CD14-positive monocyte (primary cell): Measurements from ENCODE around the gene BLTP3B. TPM values are rescaled to one million over a fixed set of nuclear protein-coding genes. Genes with fewer than 3 reads are reported as not detected.
A peak's percentile ranks its signal among the peaks of the same experiment; 100 is the strongest.

Source experiments
- DNase-seq, 3 donors: peaks; one replicate each; pipeline ENCODE4 v3.0.0-alpha.2; 2011 to 2022
- H2AFZ ChIP-seq: 2 replicates; pipeline ENCODE4 v1.6.0; 2012; ENCODE audit warnings: mild to moderate bottlenecking, low read depth, low read length, inconsistent platforms; ENCODE audit not compliant: insufficient read depth, poor library complexity, severe bottlenecking
- H3K27ac ChIP-seq, 2 donors: 1 replicate in 1 of 2; 2 replicates in 1 of 2; pipeline ENCODE4 v1.5.1; 2012 to 2013; ENCODE audit warnings: low read length in 2 of 2, control low read depth in 1 of 2, inconsistent platforms in 1 of 2, low read depth in 1 of 2, mild to moderate bottlenecking in 1 of 2
- H3K27me3 ChIP-seq, 2 donors: one replicate each; pipeline versions ENCODE4 v1.6.0 to v1.6.1; 2011 to 2013; ENCODE audit warnings: low read length in 2 of 2; ENCODE audit not compliant: control insufficient read depth in 2 of 2, insufficient read depth in 2 of 2
- H3K36me3 ChIP-seq, 2 donors: replicated peaks in 1 of 2; 1 replicate in 1 of 2; 2 replicates in 1 of 2; pipeline versions ENCODE4 v1.5.1 to v1.6.1; 2012 to 2013; ENCODE audit warnings: low read length in 2 of 2, control low read depth in 1 of 2, inconsistent platforms in 1 of 2, mild to moderate bottlenecking in 1 of 2; ENCODE audit not compliant: insufficient read depth in 2 of 2, control insufficient read depth in 1 of 2
- H3K4me1 ChIP-seq, 2 donors: 1 replicate in 1 of 2; 2 replicates in 1 of 2; pipeline versions ENCODE4 v1.5.1 to v1.6.1; 2012 to 2013; ENCODE audit warnings: low read length in 2 of 2, control low read depth in 1 of 2, inconsistent platforms in 1 of 2, mild to moderate bottlenecking in 1 of 2, moderate library complexity in 1 of 2; ENCODE audit not compliant: insufficient read depth in 2 of 2, control insufficient read depth in 1 of 2
- H3K4me2 ChIP-seq: replicated peaks from 2 replicates; pipeline ENCODE3; 2012; ENCODE audit warnings: low read length, moderate library complexity, mild to moderate bottlenecking; ENCODE audit not compliant: poor library complexity, severe bottlenecking; ENCODE audit errors: extremely low read depth
- H3K4me3 ChIP-seq, 3 experiments: fragments of 200-600 bp in 1 of 3; sonication (generic) in 1 of 3; replicated peaks in 1 of 3; 1 replicate in 2 of 3; 2 replicates in 1 of 3; pipeline ENCODE4 v1.5.1; 2011 to 2013; ENCODE audit warnings: low read length in 3 of 3, mild to moderate bottlenecking in 3 of 3, control low read depth in 2 of 3, low read depth in 2 of 3, inconsistent platforms in 1 of 3, moderate library complexity in 1 of 3
- H3K79me2 ChIP-seq: 2 replicates; pipeline ENCODE4 v1.6.0; 2012; ENCODE audit warnings: mild to moderate bottlenecking, control low read depth, inconsistent platforms, low read length, moderate library complexity; ENCODE audit not compliant: insufficient read depth
- H3K9ac ChIP-seq: 2 replicates; pipeline ENCODE4 v1.6.0; 2017; ENCODE audit warnings: low read length, mild to moderate bottlenecking; ENCODE audit not compliant: insufficient read depth, poor library complexity, severe bottlenecking
- H3K9me3 ChIP-seq, 2 donors: replicated peaks in 1 of 2; 1 replicate in 1 of 2; 2 replicates in 1 of 2; pipeline versions ENCODE4 v1.5.1 to v1.6.1; 2012 to 2013; ENCODE audit warnings: low read length in 2 of 2, control low read depth in 1 of 2; ENCODE audit not compliant: control insufficient read depth in 1 of 2, insufficient read depth in 1 of 2
- H4K20me1 ChIP-seq: 2 replicates; pipeline ENCODE4 v1.6.0; 2012; ENCODE audit warnings: mild to moderate bottlenecking, low read length, control low read depth, moderate library complexity; ENCODE audit not compliant: insufficient read depth
- H3K27ac Mint-ChIP-seq, 7 donors: one replicate each; pipeline ENCODE4 v1.8.0; 2020; ENCODE audit warnings: mild to moderate bottlenecking in 7 of 7, mixed read lengths in 7 of 7, moderate library complexity in 6 of 7, inconsistent platforms in 2 of 7
- H3K27me3 Mint-ChIP-seq, 3 donors: one replicate each; pipeline ENCODE4 v1.8.0; 2021 to 2022; ENCODE audit warnings: low read depth in 3 of 3, mild to moderate bottlenecking in 3 of 3, mixed read lengths in 3 of 3, moderate library complexity in 3 of 3, inconsistent platforms in 1 of 3
- H3K36me3 Mint-ChIP-seq, 2 donors: one replicate each; pipeline ENCODE4 v1.8.0; 2020; ENCODE audit warnings: mixed read lengths in 2 of 2, inconsistent platforms in 1 of 2, mild to moderate bottlenecking in 1 of 2
- H3K4me1 Mint-ChIP-seq: one replicate; pipeline ENCODE4 v1.8.0; 2020; ENCODE audit warnings: mild to moderate bottlenecking, mixed read lengths
- H3K4me3 Mint-ChIP-seq, 2 donors: one replicate each; pipeline ENCODE4 v1.8.0; 2020; ENCODE audit warnings: mild to moderate bottlenecking in 2 of 2, mixed read lengths in 2 of 2, moderate library complexity in 1 of 2
- H3K9me3 Mint-ChIP-seq, 7 donors: one replicate each; pipeline ENCODE4 v1.8.0; 2020 to 2022; ENCODE audit warnings: mixed read lengths in 7 of 7, mild to moderate bottlenecking in 6 of 7, moderate library complexity in 6 of 7, inconsistent platforms in 2 of 7
- WGBS: methylation state at CpG from one replicate; pipeline ENCODE4 v1.1.5; 2013; ENCODE audit warnings: missing lambda C conversion rate; ENCODE audit not compliant: insufficient coverage; 5-methylcytosine and 5-hydroxymethylcytosine counted together
- intact Hi-C, 2 donors: fragments of 100-400 bp; cut with micrococcal nuclease; formaldehyde crosslinking; loops; one replicate each; pipeline versions ENCODE4 v1.15.0 to v1.15.1; 2023
- polyA plus RNA-seq, 3 donors: library from polyadenylated mRNA; depleted of rRNA in 1 of 3; unstranded in 2 of 3; stranded (reverse) in 1 of 3; fragments of 300-500 nt in 2 of 3; fragments of >200 nt in 1 of 3; fragmentation: Illumina TruSeq in 2 of 3; gene quantifications; 1 replicate in 2 of 3; 2 replicates in 1 of 3; pipeline ENCODE4 v1.2.3, GENCODE V29; 2012 to 2021
- small RNA-seq: library from RNA; depleted of rRNA; stranded (forward); fragments of <200 nt; gene quantifications from one replicate; pipeline ENCODE3, GENCODE V24; 2012; ENCODE audit warnings: low read depth; ENCODE audit not compliant: insufficient read length
- TF ChIP-seq, protein P1 (sequence below): fragments of 200-600 bp; IDR thresholded peaks from one replicate; pipeline ENCODE4 v1.8.0; 2022; ENCODE audit warnings: antibody characterized with exemption, mild to moderate bottlenecking

BLTP3B gene
- polyA plus RNA-seq, 3 donors, result 22.0 to 42.5 (median 33.4) TPM

DNA sequence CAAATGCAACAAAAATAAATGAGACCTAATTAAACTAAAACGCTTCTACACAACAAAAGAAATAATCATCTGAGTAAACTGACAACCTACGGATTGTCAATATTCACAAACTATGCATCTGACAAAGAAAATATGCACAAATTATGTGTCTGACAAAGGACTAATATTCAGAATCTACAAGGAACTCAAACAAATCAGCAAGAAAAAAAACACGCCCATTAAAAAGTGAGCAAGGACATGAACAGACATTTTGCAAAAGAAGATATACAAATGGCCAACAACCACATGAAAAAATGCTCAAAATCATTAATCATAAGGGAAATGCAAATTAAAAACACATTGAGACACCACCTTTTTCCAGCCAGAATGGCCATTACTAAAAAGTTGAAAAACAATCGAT, 37.0 kb downstream of the BLTP3B start:
- Mint-ChIP-seq H3K9me3 (peaks cover 0 to 4% (median 0%) of the 10 kb centered on the region in 7 donors), H3K36me3 (peaks cover 51 to 57% of the 10 kb centered on the region in 2 donors)
- H3K27ac ChIP-seq, result no peak overlapping the region

DNA sequence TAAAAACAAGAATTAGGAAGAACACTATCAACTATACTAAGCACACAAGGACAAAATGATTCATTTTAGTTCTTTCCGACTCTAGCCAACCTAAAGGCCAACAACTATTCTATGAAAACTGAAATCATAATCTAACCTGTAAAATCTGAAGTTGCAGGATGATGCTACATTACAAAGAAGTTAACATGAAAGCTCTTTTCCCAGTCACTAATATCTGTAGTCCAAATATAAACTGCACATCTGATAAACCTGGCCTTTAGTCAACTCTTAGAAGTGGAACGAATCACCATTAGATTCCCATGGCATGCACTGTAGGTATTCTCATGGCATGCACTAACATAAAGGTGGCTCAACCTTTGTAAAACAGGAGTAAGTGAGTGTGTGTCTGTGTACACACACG, 41.7 kb downstream of the BLTP3B start:
- intact Hi-C loops, result no loop called here
- no peak overlapping the region for H3K4me2 ChIP-seq
- no peaks in the 10 kb centered on the region for H3K27me3 Mint-ChIP-seq
- H3K36me3 Mint-ChIP-seq, result peaks cover 48 to 70% of the 10 kb centered on the region in 2 donors
- no peak overlapping the region for H3K27ac Mint-ChIP-seq
- no peaks in the 10 kb centered on the region for H3K9me3 ChIP-seq
- H4K20me1 ChIP-seq, result peaks cover 45% of the 10 kb centered on the region
- no peak overlapping the region for H3K4me3 ChIP-seq
- no peaks in the 10 kb centered on the region for H3K9me3 Mint-ChIP-seq
- no peaks in the 10 kb centered on the region for H3K4me1 ChIP-seq
- no peak overlapping the region for H3K27ac ChIP-seq
- no peak overlapping the region for H2AFZ ChIP-seq
- WGBS, result 100% methylated on average over 1 of the region's 3 CpGs
- H3K27me3 ChIP-seq, result no peaks in the 10 kb centered on the region
- no peak overlapping the region for H3K9ac ChIP-seq
- peaks cover 24% of the 10 kb centered on the region for H3K79me2 ChIP-seq
- H3K36me3 ChIP-seq, result peaks cover 36 to 77% of the 10 kb centered on the region in 2 donors
- no peak overlapping the region for H3K4me3 Mint-ChIP-seq
- no peak for DNase-seq
- peaks cover 8% of the 10 kb centered on the region for H3K4me1 Mint-ChIP-seq
- TF ChIP-seq, protein P1, sequence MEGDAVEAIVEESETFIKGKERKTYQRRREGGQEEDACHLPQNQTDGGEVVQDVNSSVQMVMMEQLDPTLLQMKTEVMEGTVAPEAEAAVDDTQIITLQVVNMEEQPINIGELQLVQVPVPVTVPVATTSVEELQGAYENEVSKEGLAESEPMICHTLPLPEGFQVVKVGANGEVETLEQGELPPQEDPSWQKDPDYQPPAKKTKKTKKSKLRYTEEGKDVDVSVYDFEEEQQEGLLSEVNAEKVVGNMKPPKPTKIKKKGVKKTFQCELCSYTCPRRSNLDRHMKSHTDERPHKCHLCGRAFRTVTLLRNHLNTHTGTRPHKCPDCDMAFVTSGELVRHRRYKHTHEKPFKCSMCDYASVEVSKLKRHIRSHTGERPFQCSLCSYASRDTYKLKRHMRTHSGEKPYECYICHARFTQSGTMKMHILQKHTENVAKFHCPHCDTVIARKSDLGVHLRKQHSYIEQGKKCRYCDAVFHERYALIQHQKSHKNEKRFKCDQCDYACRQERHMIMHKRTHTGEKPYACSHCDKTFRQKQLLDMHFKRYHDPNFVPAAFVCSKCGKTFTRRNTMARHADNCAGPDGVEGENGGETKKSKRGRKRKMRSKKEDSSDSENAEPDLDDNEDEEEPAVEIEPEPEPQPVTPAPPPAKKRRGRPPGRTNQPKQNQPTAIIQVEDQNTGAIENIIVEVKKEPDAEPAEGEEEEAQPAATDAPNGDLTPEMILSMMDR, result no peak

More for the DNA sequence above, 37.0 kb downstream of the BLTP3B start:
- H3K79me2 ChIP-seq, result peaks cover 64% of the 10 kb centered on the region
- intact Hi-C loops, result no loop called here
- Mint-ChIP-seq H3K27ac (peak overlapping the region in 1 of 7 donors; percentile 31), H3K4me1 (peaks cover 9% of the 10 kb centered on the region), H3K27me3 (no peaks in the 10 kb centered on the region), H3K4me3 (no peak overlapping the region)
- TF ChIP-seq, protein P1, result no peak
- H3K9me3 ChIP-seq, result no peaks in the 10 kb centered on the region
- peaks cover 79% of the 10 kb centered on the region for H4K20me1 ChIP-seq
- H3K9ac ChIP-seq, result no peak overlapping the region
- DNase-seq, result no peak
- H3K36me3 ChIP-seq, result peaks cover 22 to 73% of the 10 kb centered on the region in 2 donors
- H3K27me3 ChIP-seq, result no peaks in the 10 kb centered on the region
- no peak overlapping the region for H3K4me2 ChIP-seq
- 90% methylated on average over 2 of the region's 4 CpGs for WGBS
- no peak overlapping the region for H3K4me3 ChIP-seq
- no peak overlapping the region for H2AFZ ChIP-seq
- H3K4me1 ChIP-seq, result no peaks in the 10 kb centered on the region

Small RNA genes lying within 50 kb of the gene (small RNA-seq; reads per million reads assigned to genes)
- gene MIR1827 (not detected), gene RN7SL176P (not detected)

Other genes starting within 250 kb of the BLTP3B start
- not detected for gene ANKS1B, start 157.9 kb downstream of the BLTP3B start, polyA plus RNA-seq
- 10 to 100 TPM in 2 of 3 donors, 1 to 10 TPM in 1; 5.5 to 17.8 (median 16.2) TPM for gene ACTR6, start 57.9 kb upstream of the BLTP3B start, polyA plus RNA-seq
- gene DEPDC4, start 124.2 kb upstream of the BLTP3B start, polyA plus RNA-seq, result under 1 TPM in 1 of 3 donors, not detected in 2; 0.25 TPM
- gene SCYL2, start 124.3 kb upstream of the BLTP3B start, polyA plus RNA-seq, result 10 to 100 TPM; 16.5 to 25.5 (median 20.4) TPM
- not detected for gene SLC17A8, start 214.2 kb upstream of the BLTP3B start, polyA plus RNA-seq